ENCODE measurements around the gene NAPEPLD. TPM values are rescaled to one million over a fixed set of nuclear protein-coding genes. Genes with fewer than 3 reads are reported as not detected.

Gene NAPEPLD
- total and polyA plus RNA-seq, 2 of the 8 experiments (the other 6 are each of a cell fraction or from before 2014, with no cell fraction given): 4.2 to 9.9 TPM

GRCh38 chr7:103073989-103074518, 74.8 kb downstream of the NAPEPLD start:
- Histone ChIP-seq H3K4ac (replicated peaks; ENCODE audit: insufficient read length, low read depth, low read length) (no peak overlapping the region), H3K27ac (ENCODE audit: low read depth, low read length) (no peak overlapping the region), H3K79me2 (ENCODE audit: control insufficient read depth in 1 of 2, insufficient read depth in 2 of 2, low read length in 2 of 2) (peaks cover 0 to 32% of the 10 kb centered on the region in 2 experiments; a peak in 2 of 4 replicates), H3K36me3 (ENCODE audit: control insufficient read depth in 2 of 4, insufficient read depth in 4 of 4, low read length in 3 of 4) (no peaks in the 10 kb centered on the region; a peak in 1 of 8 replicates), H3K14ac (ENCODE audit: insufficient read length) (no peak overlapping the region), H2BK120ac (replicated peaks; ENCODE audit: low read depth, low read length) (no peak overlapping the region), H2AFZ (ENCODE audit: low read length) (peak overlapping the region; percentile 99), H3K9me3 (ENCODE audit: insufficient read depth in 2 of 2, low read depth in 1 of 2, low read length in 1 of 2) (peaks cover 1 to 2% of the 10 kb centered on the region in 2 experiments; a peak in 3 of 4 replicates), H3K4me3 (ENCODE audit: extremely low read depth in 1 of 4, insufficient read depth in 2 of 4, low read depth in 3 of 4, low read length in 4 of 4) (peak overlapping the region; percentile 62 to 98 (median 94)), H2BK15ac (ENCODE audit: low read length) (no peak overlapping the region), H4K20me1 (replicated peaks in 1 of 2; ENCODE audit: control insufficient read depth in 1 of 2, insufficient read depth in 2 of 2, low read length in 2 of 2) (no peaks in the 10 kb centered on the region), H3K79me1 (ENCODE audit: low read depth, low read length) (no peaks in the 10 kb centered on the region; the same call in 1 of the 2 replicates), H3K4me1 (replicated peaks in 1 of 4; ENCODE audit: control insufficient read depth in 3 of 4, insufficient read depth in 4 of 4, low read length in 3 of 4) (peaks cover 0 to 3% (median 0%) of the 10 kb centered on the region in 4 experiments; a peak in 2 of 7 replicates), H2BK5ac (ENCODE audit: low read depth, low read length) (peak overlapping the region; percentile 60; the same call in 1 of the 2 replicates), H4K91ac (replicated peaks; ENCODE audit: insufficient read length, low read length) (no peak overlapping the region), H2BK20ac (ENCODE audit: low read length) (no peak overlapping the region), H2BK12ac (ENCODE audit: low read depth, low read length) (no peak overlapping the region), H3K23ac (ENCODE audit: insufficient read length) (no peak overlapping the region), H2AK5ac (ENCODE audit: low read depth, low read length) (no peak overlapping the region), H4K5ac (ENCODE audit: insufficient read length, low read depth, low read length) (no peak overlapping the region), H3K56ac (replicated peaks; ENCODE audit: insufficient read length, low read depth, low read length) (no peak overlapping the region), H4K8ac (ENCODE audit: extremely low read depth, insufficient read depth, low read length) (no peak overlapping the region), H3K4me2 (ENCODE audit: insufficient read depth in 1 of 2, low read depth in 2 of 2, low read length in 2 of 2) (peak overlapping the region; percentile 80 to 90), H3K18ac (ENCODE audit: extremely low read depth, low read length) (peak overlapping the region; percentile 36), H3K9ac (replicated peaks in 1 of 4; ENCODE audit: extremely low read depth in 1 of 4, low read depth in 3 of 4, low read length in 3 of 4) (peak overlapping the region in 3 of 4 experiments; percentile 19 to 44 (median 34); a peak in 5 of 7 replicates), H3K27me3 (replicated peaks in 1 of 4; ENCODE audit: control insufficient read depth in 3 of 4, extremely low read depth in 1 of 4, insufficient read depth in 3 of 4, low read length in 3 of 4) (no peaks in the 10 kb centered on the region), H3K23me2 (ENCODE audit: low read depth, low read length) (peaks cover 10% of the 10 kb centered on the region)
- ChIA-PET POLR2A (ENCODE audit: partially characterized antibody) (interaction anchor here (1.0 to 2.6 kb wide), 11 partner anchors 10 to 325 kb away, joined by 3 to 9 read pairs (median 4); partner anchors contain the start of genes FAM185A and LRRC17), CTCF (ENCODE audit: partially characterized antibody) (interaction anchor here (0.5 to 4.0 kb wide), 4 partner anchors 9 to 325 kb away, joined by 3 to 25 read pairs (median 3); partner anchors contain the start of gene FAM185A)
- DNase-seq (ENCODE audit: low read depth in 1 of 2, low spot score in 2 of 2) (peak in 1 of 2 experiments; percentile 52), FAIRE-seq (no peak)
- TF ChIP-seq KDM5A (IDR thresholded peaks at IDR 0.05; ENCODE audit: low read length): no peak
- TF ChIP-seq SIN3A (conservative IDR thresholded peaks at IDR 0.05 in 1 of 2, IDR thresholded peaks at IDR 0.05 in 1 of 2; ENCODE audit: low read depth in 1 of 2, low read length in 2 of 2): 0 out of 4 replicates have a peak, but pooled peaks of 1 of the 2 experiments have one; percentile 37
- WGBS, 2 experiments (ENCODE audit: extremely low coverage in 1 of 2, insufficient coverage in 1 of 2, insufficient read length in 1 of 2, insufficient replicate concordance in 2 of 2, low coverage in 1 of 2, low lambda C conversion rate in 2 of 2, missing lambda C conversion rate in 1 of 2): 7% methylated on average over 6 of the region's 6 CpGs; no CpG with 5 or more reads in 1 of the 2 experiments

Data from H1 (cell line).